CMK (cell line): ENCODE measurements around the gene TMEM132A.
"Not testable (repeated sequence)": the region's sequence is repeated elsewhere in the genome, so short reads cannot be mapped to it uniquely, and the experiment has no call there.

Experiments
- DNase-seq: peaks from one replicate; pipeline ENCODE4 v3.0.0-alpha.2; 2010; ENCODE audit warnings: low read depth

Gene TMEM132A

DNA sequence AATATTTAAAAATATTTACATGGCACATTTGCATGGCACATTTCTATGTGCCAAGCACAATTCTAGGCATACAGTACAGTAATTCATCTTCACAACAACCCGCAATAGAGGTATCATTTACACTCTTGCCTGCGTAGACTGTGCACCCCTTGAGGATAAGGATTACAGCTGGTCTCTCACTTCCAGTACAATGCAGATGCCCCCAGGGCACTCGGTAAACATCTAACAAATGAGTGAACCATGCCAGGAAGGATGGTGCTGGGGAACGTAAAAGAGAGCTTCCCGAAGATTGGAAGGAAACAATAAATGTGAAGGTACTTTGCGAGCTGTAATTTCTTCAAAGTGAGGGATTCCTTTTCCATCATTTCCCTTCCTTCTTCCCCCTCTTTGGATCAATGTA lies 19.2 kb upstream of the TMEM132A start:
- DNase-seq: no peak

DNA sequence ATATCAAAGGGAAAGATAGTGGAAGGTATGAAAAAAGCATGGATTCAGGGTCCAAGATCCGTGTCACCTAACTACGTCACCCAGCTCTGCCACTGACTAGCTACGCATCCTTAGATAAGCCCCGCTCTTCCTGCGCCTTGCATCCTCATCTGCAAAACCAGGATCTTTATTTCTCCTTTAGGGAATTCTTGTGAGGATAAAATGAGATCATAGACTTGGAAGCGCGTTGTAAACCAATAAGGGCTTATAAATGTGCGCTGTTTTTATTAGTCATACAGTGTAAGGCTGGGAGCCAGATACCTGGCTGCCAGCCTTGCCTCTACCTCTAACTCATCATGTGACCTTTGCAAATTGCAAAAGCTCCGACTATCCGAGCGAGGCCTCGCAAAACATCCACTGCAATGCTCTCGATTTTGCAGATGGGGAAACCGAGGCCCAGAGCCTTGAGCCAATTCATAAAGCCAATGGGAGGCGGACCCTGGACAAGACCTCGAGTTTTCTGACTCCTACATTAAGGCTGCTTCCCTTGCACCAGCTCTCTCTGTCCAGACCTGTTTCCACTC lies 18.6 kb upstream of the TMEM132A start:
- DNase-seq: no peak

DNA sequence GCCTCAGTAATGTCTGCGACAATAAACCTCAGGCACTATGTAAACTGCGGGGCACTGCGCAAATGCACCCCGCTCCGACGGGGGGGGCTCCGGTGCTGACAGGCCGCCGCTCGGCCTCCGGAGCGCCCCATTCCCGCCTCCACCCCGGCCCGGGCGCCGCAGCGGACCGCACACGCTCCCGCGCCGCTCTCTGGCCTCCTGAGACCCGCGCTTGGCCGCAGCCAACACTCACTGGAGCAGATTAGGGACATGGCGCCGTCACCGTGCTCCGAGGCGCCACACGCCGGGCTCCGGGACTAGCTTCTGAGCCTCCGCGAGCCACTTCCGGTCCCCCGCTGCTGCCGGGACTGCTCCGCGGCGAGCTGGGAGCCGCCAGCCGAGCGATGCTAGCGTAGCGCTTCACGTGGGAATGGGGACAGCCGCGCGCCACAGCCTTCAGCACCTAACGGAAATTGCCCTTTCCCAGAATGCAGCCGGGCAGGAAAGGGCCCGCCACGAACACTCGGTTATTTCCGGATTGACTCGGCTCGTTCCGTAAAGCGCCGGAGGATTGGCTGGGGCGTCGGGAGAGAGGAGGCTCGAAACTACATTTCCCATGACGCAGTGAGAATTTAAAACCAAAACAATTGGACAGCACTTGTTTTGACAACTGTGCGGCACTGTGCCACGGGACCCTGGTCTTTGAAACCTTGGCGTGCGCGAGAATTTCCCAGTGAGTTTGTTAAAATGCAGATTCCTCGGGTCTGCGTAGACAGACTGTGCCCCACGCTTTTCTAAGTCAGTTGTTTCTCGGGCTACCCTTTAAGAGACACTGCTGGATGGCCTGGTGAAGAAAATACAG lies 17.9 kb upstream of the TMEM132A start, which contains the start of gene PRPF19:
Gene PRPF19, minus strand, starts transcription at position 454 of the 841 bp plus-strand sequence. Its CDS starts 203 bp downstream, at position 251.
- peak; percentile 81 for DNase-seq

DNA sequence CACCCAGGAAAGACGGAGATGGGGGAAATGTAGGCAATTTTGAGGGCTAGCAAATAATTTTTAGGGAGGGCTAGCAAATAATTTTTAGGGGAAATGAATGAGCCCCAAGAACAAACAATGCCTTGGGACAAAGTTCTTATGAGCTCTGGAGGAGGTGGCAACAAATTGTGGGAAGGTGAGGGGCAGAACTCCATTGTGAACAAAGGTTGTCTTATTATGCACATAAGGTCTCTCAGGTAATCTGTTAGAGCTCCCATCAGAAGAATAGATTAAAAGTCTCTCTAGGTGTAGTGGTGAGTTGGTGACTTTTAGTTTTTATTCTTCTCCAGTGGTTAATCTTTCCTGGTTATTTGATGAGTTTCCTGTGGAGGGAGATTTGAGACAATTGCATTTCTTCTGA lies 15.5 kb upstream of the TMEM132A start:
- no peak for DNase-seq

DNA sequence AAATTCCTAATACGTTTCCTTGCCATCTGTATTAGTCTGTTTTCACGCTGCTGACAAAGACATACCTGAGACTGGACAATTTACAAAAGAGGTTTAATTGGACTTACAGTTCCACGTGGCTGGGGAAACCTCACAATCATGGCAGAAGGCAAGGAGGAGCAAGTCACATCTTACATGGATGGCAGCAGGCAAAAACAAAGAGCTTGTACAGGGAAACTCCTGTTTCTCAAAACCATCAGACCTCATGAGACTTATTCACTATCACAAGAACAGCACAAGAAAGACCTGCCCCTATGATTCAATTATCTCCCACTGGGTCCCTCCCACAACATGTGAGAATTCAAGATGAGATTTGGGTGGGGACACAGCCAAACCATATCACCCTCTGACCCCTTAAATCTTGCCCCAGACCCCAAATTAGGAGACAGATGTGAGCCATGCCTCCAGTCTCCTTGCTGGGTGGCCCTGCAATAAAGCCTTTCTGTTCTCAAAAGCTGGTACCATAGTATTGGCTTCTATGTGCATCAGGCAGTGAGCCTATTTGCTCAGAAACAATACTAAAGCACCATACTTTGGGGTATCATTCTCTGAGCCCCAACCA lies 14.5 kb upstream of the TMEM132A start:
- not testable (repeated sequence) for DNase-seq

DNA sequence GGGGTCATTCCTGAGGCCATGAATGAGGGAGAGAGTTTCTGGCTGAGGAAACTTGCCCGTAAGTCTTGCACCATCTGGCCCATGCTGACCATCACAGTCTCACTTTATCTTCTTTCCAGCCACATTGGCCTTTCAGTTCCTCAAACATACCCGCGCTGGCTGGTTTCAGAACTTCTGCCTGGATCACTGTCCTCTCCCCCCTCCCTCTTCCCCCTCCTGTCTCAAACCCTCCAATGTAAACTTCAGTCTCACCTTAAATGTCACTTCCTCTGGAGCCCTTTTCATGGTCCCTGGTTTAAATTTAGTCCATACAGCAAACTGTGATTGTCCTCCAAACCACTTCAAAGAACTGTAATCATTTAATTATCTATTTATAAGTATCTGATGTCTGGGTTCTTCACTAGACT lies 14.0 kb upstream of the TMEM132A start:
- DNase-seq: no peak

DNA sequence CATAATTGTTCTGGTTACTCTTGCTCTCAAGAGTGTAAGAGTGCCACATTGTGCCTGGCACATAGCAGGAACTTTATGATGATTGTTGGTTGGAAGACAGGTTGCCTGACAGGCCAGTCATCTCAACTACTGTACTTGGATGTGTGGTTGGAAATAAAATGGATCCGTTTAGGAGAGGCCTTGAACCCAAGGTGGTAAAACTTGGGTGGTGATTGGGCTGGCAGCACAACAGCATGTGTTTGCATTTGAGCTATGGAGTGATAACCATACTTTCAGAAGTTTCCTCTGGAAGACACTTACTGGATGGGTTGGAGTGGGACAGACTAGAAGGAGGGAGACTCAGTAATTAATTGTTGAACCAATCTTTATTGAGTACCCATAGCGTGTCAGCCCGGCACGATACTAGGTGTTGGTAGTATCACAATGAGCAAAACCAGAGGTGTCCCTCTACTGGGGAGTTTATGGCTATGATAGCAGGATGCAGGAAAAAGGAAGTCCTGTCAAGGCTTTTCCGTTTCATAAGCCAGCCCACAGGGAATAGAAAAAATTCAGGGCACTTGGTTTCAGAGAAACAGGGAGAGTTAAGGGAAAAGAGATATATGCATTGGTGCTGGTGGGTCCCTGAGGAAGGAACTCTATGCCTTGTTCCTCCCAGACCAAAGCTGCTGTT lies 13.4 kb upstream of the TMEM132A start:
- no peak for DNase-seq

DNA sequence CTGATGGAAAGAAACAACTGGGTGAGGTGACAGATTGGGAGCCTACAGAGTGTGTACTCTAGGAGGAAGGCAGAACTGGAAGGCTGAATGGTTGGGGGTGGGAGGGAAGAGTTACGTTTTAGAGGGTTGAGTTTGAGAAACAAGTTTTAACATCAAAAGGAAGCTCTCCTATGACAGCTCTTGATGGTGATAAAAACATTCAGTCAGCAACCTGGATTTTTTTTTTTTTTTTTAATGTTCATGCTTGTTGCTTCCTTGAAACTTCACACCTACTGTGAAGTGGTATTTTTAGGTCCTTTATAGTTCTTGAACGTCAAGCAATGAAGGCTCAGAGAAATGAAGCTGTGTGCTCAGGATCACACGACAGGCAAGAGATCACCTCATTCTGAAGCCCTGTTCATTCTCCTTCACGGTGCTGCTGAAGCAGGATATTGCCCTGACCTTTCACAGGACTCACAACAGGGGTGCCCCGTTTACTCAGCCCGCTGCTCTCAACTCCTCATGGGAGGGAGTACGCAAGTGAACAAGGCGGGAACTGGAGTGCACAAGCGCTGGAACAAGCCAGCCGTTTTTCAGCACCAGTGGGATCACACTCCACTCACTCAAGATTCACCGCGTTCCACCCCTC lies 11.9 kb upstream of the TMEM132A start:
- no peak for DNase-seq

DNA sequence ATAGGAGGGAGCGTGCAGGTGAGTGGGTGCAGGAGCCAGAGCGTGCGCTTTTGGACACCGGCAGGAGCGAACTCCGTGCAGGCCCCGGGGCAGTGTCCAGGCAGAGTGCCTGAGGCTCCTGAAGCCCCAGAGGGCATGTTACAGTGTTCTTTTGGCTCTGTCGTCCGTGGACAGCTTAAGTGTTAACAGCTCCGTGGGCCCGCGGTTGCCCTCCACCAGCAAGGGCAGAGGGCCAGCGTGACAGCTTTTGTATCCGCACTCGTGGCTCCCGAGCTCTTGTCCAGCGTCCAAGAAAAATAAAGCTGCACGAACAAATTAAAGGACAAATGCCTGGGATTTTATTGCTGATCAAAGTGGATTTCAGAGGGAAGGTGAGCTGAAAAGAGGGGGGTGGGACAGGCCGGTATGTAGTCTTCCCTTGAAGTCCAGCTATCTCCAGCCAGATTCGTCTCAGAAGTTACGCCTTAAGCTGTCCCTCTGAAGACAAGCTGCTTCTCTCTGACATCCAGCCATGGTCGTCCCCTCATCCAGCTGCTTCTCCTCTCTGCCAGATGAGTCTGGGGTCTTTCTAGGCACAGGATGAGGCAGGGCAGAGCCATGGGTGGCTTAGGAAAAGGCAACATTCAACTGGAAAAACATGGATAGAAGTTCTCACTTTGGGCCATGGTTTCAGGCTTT lies 11.3 kb upstream of the TMEM132A start:
- DNase-seq: no peak

DNA sequence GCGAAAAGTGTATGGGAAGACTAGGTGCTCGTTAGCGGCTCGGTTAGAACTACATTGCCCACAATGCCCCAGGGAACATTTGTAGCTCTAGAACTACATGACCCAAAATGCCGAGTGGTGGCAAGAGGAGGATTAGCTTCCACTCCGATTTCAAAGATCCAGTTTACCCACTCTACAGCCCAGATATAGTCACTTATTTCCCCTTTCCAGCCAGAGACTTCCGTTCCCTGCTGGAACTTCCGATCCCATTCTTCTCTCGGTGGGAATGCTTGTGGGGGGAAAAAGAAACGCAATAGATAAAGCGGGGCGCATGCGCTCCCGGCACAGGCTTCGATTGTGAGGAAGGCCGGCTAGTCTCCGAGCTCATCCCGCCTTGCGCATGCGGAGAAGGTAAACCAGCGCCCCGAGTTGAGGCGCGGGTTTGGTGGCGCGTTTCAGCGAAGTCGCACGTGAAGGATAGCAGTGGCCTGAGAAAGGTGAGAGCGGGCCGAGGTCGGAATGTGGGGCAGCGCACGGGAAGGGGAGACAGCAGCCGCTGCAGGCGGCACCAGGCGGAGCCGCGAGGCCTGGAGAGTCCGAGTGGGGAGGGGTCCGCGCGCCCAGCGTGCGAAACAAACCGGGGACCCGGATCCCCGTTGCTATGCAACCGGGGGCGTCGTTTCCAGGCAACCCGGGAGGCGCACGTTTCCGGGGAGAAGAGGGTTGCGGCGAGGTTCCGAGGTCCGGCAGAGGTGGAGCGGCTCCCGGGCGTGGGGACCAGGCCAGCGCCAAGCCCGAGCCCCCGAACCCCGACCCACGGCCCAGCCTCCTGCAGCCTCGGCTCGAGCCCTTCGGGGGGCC lies 10.2 kb upstream of the TMEM132A start, which contains the start of gene TMEM109:
Gene TMEM109, plus strand, starts transcription at position 366 of the 840 bp plus-strand sequence. CDS start 5,536 bp downstream, outside the sequence.
- peak; percentile 56 for DNase-seq

DNA sequence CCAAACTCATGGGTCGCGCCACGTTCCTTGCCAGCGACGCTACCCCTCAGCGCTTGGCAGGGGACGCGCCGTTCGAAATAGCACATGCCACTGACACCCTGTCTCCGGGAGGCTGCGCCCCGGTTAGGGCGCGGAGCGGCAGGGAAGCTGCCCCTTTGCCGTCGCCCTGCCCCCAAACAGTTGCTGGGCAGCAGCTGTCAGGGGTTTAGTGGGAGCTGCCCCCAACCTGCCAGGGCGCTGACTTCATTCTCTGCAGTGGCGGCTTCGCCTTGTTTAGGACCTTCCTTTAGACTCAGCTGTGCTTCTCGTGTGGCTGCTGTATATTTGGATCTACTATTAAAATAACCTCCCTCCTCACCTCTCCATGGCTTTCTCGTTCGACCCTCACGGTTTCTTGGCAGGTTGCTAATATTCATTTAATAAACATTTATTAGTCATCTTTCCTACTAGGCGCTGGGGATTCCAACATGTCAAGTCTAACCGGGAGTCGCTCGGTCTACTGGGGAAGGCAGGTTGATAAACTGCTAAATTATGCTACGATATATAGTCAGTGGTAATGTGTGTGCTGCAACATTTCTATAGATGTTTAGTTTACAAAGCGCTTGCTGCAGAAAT lies 9.5 kb upstream of the TMEM132A start:
- DNase-seq: no peak

DNA sequence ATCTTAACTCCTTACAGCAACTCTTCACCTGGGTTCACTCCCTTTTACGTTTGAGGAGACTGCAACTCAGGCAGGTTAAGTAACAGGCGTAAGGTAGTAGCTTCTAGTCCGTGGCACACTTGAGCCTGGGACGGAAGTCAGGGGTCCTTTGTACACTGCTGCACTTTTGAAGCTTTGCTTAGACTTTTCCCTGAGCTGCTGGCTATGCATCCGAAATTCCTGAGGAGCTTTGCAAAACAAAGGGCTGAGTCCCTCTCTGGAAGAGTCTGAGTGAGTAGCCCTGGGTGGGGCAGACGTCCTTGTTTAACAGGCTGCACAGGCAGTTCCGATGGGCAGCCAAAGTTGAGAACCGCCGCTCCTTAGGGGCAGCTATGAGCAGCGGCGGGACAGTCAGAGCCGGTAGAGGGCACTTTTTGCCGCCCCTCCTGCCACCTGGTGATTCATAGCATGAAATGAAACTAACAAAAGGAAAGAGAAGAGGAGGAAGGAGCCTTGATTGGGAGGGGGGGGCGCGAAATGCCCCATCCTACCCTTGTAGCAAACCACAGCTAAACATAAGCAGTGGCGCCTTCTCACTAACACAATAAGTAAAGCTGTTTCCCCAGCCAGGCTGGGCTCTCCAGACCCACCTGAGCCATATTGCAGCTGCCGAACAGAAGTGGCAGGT lies 8.9 kb upstream of the TMEM132A start:
- DNase-seq: no peak

DNA sequence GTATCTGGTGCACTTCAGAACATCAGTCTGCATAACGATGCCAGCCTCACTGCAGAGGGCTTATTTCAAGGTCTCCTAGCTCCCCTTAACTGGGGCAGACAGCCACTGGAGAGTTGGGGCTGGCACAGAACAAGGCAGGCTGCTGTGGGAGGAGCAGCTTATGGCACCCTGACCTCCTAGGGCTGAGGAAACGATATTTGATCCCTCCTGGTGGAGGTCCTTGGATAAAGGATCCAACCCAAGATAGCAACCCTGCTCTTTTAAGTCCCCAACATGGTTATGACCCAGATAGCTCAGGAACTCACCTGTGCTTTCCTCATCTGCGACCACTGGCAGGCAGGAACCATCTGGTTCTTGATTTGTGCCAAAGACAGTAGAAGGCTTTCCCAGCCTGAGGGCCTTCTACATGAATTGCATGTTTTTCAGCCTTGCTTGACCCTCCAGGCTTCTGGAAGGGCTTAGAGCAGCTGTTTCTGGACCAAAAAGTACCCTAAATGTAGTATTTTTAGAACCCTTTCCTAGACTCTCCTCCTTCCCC lies 7.5 kb upstream of the TMEM132A start:
- DNase-seq: no peak

DNA sequence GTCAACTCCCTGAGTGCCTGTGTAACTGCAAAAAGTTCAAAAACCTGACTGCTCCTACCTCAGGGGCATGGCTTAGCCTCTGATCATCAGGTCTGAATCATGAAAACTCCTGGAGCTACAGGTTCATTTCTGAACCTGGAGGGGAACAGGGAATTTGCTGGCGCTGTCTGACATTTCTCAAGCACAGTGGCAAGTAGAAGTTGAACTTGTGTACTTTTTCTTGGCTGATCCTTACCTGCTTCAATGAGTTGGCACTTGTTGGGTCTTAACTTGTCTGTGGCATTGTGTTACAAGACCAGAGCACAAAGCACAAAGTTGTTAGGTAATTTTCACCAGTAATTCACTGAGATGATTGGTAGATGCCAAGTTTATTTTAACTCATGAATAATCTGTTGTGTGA lies 7.0 kb upstream of the TMEM132A start:
- no peak for DNase-seq

DNA sequence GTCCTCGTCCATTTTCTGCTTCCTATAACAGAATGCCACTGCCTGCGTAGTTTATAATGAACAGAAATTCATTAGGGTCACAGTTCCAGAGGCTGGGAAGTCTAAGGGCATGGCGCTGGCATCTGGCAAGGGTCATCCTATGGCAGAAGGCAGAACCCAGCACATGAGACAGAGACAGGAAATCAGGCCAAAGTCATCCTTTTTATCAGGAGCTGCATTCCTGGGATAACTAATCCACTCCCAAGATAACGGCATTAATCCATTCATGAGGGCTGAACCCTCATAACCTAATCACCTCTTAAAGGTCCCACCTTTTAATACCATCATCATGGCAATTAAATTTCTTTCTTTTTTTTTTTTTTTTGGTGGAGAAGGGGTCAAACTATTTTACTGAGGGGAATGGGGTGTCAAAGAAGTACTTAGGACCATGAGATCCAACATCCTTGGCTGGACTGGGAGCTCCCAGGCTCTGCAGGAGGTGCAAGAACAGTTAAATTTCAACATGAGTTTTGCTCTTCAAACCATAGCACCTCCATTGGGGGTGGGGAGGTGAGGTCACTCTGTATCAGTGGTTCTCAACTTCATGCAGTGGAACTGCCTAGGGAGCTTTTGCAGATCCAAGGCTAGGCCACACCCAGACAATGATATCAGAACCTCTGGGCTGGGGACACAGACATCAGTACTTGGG lies 5.9 kb upstream of the TMEM132A start:
- DNase-seq: no peak

DNA sequence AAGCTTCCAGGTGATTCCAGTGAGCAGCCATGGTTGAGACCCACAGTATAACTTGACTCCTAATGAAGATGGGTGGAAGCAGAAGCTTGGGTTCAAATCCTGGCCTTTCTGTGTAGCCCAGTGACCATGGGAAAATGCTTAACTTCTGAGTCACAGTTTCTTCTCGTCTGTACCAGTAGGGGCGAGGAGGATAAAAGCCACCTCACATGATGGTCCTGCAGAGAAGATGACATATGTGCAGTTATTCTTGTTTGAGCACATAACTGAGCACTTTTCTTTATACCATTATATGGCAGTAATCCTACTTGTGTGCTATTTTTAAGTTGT lies 5.4 kb upstream of the TMEM132A start:
- DNase-seq: no peak

DNA sequence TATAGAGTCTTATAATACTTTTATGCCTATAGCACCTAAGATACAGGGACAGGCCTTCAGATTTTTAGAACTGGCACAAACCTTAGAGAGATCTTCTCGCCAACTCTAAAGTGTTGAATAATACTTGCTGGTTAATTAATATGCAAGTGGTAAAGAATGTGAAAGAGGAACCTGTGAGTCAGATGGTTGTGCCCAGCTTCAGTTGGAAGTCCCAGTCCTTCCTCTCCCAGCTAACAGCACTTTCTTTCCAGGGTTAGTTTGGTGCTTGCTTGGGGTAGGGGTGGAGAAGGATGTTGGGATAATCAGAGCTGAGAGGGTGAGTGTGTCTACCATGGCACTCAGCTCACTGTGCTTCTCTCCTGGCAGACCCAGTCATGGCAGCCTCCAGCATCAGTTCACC lies 4.9 kb upstream of the TMEM132A start:
- no peak for DNase-seq

DNA sequence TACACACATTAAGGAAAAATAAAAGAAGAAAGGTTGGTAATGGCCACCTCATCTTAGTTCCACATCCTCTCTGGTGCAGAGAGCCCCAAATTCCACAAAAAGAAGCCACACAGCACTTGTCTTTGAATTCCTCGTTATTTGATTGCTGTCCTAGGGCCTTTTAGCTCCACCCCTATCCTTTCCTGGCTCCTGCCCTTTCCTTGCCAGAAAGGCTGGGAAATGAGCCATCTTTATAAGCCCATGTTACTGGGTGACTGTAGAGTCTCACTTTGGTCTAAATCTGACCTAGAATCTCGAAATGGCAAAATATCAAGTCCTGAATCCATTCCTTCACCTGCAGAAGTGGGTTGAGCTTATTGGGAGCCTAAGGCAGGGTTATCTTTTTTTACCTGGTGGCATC lies 4.3 kb upstream of the TMEM132A start:
- no peak for DNase-seq

DNA sequence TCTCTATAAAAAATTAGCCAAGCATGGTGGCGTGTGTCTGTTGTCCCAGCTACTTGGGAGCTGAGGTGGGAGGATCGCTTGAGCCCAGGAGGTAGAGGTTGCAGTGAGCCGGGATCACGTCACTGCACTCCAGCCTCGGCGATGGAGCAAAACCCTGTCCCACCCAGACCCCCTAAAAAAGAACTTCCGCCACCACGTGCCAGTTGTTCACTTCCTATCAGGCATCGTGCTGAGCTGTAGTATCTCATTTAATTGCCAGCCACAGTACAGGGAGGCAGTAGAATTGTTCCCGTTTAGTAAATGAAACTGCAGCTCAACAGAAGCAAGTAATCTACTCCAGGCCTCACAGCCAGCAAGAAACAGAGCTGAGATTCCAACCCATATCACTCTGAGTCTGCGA lies 3.0 kb upstream of the TMEM132A start:
- no peak for DNase-seq
